Neural cell (in vitro differentiated cells): ENCODE results near the gene OPA1. TPM values are rescaled to one million over a fixed set of nuclear protein-coding genes. Genes with fewer than 3 reads are reported as not detected.

Experiments
- H2AFZ ChIP-seq: fragments of 200-600, 300-800 bp; sonication (generic), shearing (Covaris generic); 2 replicates; pipeline ENCODE4 v1.6.0; 2014; ENCODE audit warnings: low read depth, mild to moderate bottlenecking, antibody characterized with exemption, low read length, moderate library complexity
- H3F3A ChIP-seq: fragments of 200-600 bp; shearing (Covaris generic); 2 replicates; pipeline ENCODE4 v1.6.1; 2016; ENCODE audit warnings: mild to moderate bottlenecking, moderate library complexity, mixed read lengths, antibody characterized with exemption, low read length; ENCODE audit not compliant: insufficient read depth, poor library complexity, severe bottlenecking
- H3K27ac ChIP-seq: fragments of 200-600, 300-800 bp; sonication (generic), shearing (Covaris generic); 2 replicates; pipeline ENCODE4 v1.5.1; 2014; ENCODE audit warnings: mild to moderate bottlenecking, low read length, moderate library complexity
- H3K27me3 ChIP-seq: fragments of 300-800, 200-600 bp; sonication (generic), shearing (Covaris generic); 2 replicates; pipeline ENCODE4 v1.6.0; 2014; ENCODE audit warnings: mild to moderate bottlenecking, low read depth, low read length, moderate library complexity; ENCODE audit not compliant: insufficient read depth
- H3K36me3 ChIP-seq: fragments of 300-800, 200-600 bp; sonication (generic), shearing (Covaris generic); 2 replicates; pipeline ENCODE4 v1.5.1; 2014; ENCODE audit warnings: mild to moderate bottlenecking, antibody characterized with exemption, low read length, moderate library complexity; ENCODE audit not compliant: insufficient read depth
- H3K4me2 ChIP-seq: fragments of 300-800, 200-600 bp; sonication (generic), shearing (Covaris generic); 2 replicates; pipeline ENCODE4 v1.6.0; 2014; ENCODE audit warnings: mild to moderate bottlenecking, low read length
- H3K4me3 ChIP-seq: fragments of 300-800, 200-600 bp; sonication (generic), shearing (Covaris generic); 2 replicates; pipeline ENCODE4 v1.5.1; 2014; ENCODE audit warnings: mild to moderate bottlenecking, low read length, moderate library complexity
- H3K79me2 ChIP-seq: fragments of 200-600 bp; shearing (Covaris generic); replicated peaks from 2 replicates; pipeline ENCODE4 v1.6.0; 2014; ENCODE audit warnings: mild to moderate bottlenecking, low read length, moderate library complexity; ENCODE audit not compliant: insufficient read depth
- H3K9ac ChIP-seq: fragments of 300-800, 200-600 bp; sonication (generic), shearing (Covaris generic); 2 replicates; pipeline ENCODE4 v1.6.1; 2016; ENCODE audit warnings: mild to moderate bottlenecking, low read length, mixed read lengths
- H3K9me2 ChIP-seq: fragments of 200-600 bp; shearing (Covaris generic); 2 replicates; pipeline ENCODE4 v1.6.1; 2016; ENCODE audit warnings: mild to moderate bottlenecking, low read length, mixed read lengths; ENCODE audit not compliant: insufficient read depth
- H3K9me3 ChIP-seq: fragments of 200-600, 300-800 bp; sonication (generic), shearing (Covaris generic); 2 replicates; pipeline ENCODE4 v1.6.1; 2016; ENCODE audit warnings: mild to moderate bottlenecking, mixed run types, low read length, moderate library complexity, mixed read lengths
- H4K20me1 ChIP-seq: fragments of 200-600 bp; shearing (Covaris generic); 2 replicates; pipeline ENCODE4 v1.6.1; 2016; ENCODE audit warnings: mild to moderate bottlenecking, mixed run types; ENCODE audit not compliant: insufficient read depth
- CTCF ChIP-seq: fragments of 450-650 bp; IDR thresholded peaks from 2 replicates; pipeline ENCODE4 v1.5.1; 2014; ENCODE audit warnings: antibody characterized with exemption, mild to moderate bottlenecking, moderate library complexity; ENCODE audit not compliant: poor library complexity, severe bottlenecking
- EP300 ChIP-seq: fragments of 450-650 bp; conservative IDR thresholded peaks from 2 replicates; pipeline ENCODE4 v1.6.1; 2014; ENCODE audit warnings: antibody characterized with exemption, mild to moderate bottlenecking, moderate library complexity; ENCODE audit not compliant: poor library complexity, severe bottlenecking
- EZH2 ChIP-seq: fragments of 200-600, 300-800 bp; shearing (Covaris generic), sonication (generic); IDR thresholded peaks from 2 replicates; pipeline ENCODE4 v1.6.1; 2014; ENCODE audit warnings: antibody characterized with exemption, low read length, borderline replicate concordance, mild to moderate bottlenecking; ENCODE audit not compliant: insufficient read depth, poor library complexity, severe bottlenecking
- MXI1 ChIP-seq: fragments of 450-650 bp; conservative IDR thresholded peaks from 2 replicates; pipeline ENCODE4 v1.6.1; 2014; ENCODE audit warnings: antibody characterized with exemption, mild to moderate bottlenecking; ENCODE audit not compliant: poor library complexity, severe bottlenecking
- POLR2AphosphoS5 ChIP-seq: IDR thresholded peaks from 2 replicates; pipeline ENCODE4 v1.6.1; 2012
- RAD21 ChIP-seq: fragments of 450-650 bp; conservative IDR thresholded peaks from 2 replicates; pipeline ENCODE4 v1.6.1; 2014; ENCODE audit warnings: antibody characterized with exemption, mild to moderate bottlenecking, moderate library complexity
- REST ChIP-seq: IDR thresholded peaks from 2 replicates; pipeline ENCODE4 v1.6.1; 2012; ENCODE audit warnings: borderline replicate concordance
- SMC3 ChIP-seq: fragments of 450-650 bp; conservative IDR thresholded peaks from 2 replicates; pipeline ENCODE4 v1.6.1; 2014; ENCODE audit warnings: antibody characterized with exemption, mild to moderate bottlenecking, moderate library complexity; ENCODE audit not compliant: poor library complexity
- TAF1 ChIP-seq: IDR thresholded peaks from 2 replicates; pipeline ENCODE4 v1.6.1; 2012; ENCODE audit warnings: low read depth
- polyA plus RNA-seq: library from polyadenylated mRNA; depleted of rRNA; stranded (reverse); fragments of >200 nt; gene quantifications from 2 replicates; pipeline ENCODE4 v1.2.3, GENCODE V29; 2014

Gene OPA1
- polyA plus RNA-seq, 1 donor from 2014 or later: 97.7 TPM

- no peaks in the 10 kb centered on the region for H3K27me3 ChIP-seq
- no peak overlapping the region for H3K4me2 ChIP-seq
- no peaks in the 10 kb centered on the region for H3K79me2 ChIP-seq
- no peak overlapping the region for H3K9ac ChIP-seq
- H3K36me3 ChIP-seq: peaks cover 14% of the 10 kb centered on the region
- H2AFZ ChIP-seq: no peak overlapping the region
- no peaks in the 10 kb centered on the region for H4K20me1 ChIP-seq
- no peak overlapping the region for H3K4me3 ChIP-seq
- H3K9me3 ChIP-seq: no peaks in the 10 kb centered on the region
- no peaks in the 10 kb centered on the region for H3F3A ChIP-seq
- no peak overlapping the region for H3K27ac ChIP-seq
- TF ChIP-seq RAD21: no peak
- TF ChIP-seq TAF1: no peak
- TF ChIP-seq CTCF: no peak
- TF ChIP-seq MXI1: no peak
- TF ChIP-seq REST: no peak
- TF ChIP-seq EZH2: no peak
- no peak for TF ChIP-seq EP300
- TF ChIP-seq SMC3: no peak
- TF ChIP-seq POLR2AphosphoS5: no peak
- H3K9me2 ChIP-seq: no peaks in the 10 kb centered on the region
Observed at GRCh38 chr3:193660698-193661411, 67.8 kb downstream of the OPA1 start.

- H3K4me3 ChIP-seq: no peak overlapping the region
- TF ChIP-seq SMC3: no peak
- TF ChIP-seq MXI1: no peak
- no peak for TF ChIP-seq TAF1
- no peaks in the 10 kb centered on the region for H3K27me3 ChIP-seq
- H3K9ac ChIP-seq: no peak overlapping the region
- H3K4me2 ChIP-seq: no peak overlapping the region
- H3K79me2 ChIP-seq: no peaks in the 10 kb centered on the region
- no peaks in the 10 kb centered on the region for H3F3A ChIP-seq
- peaks cover 8% of the 10 kb centered on the region for H3K36me3 ChIP-seq
- H2AFZ ChIP-seq: no peak overlapping the region
- no peaks in the 10 kb centered on the region for H3K9me2 ChIP-seq
- H3K9me3 ChIP-seq: no peaks in the 10 kb centered on the region
- H4K20me1 ChIP-seq: no peaks in the 10 kb centered on the region
- H3K27ac ChIP-seq: no peak overlapping the region
Observed at GRCh38 chr3:193662757-193663322, 69.8 kb downstream of the OPA1 start.
